ENCODE results near the gene IGSF22.

Gene IGSF22

GRCh38 chr11:18726040-18726439, at the start of gene IGSF22:
Gene IGSF22, minus strand, starts transcription at chr11:18726188. Its CDS starts 1,952 bp downstream, at chr11:18724236.
- no peak for DNase-seq (ENCODE audit: low read depth in 2 of 2)

- DNase-seq (ENCODE audit: low read depth in 2 of 2): no peak
These were observed 48.8 kb upstream of the IGSF22 start for GRCh38 chr11:18774801-18775200.

GRCh38 chr11:18773681-18774080, 47.7 kb upstream of the IGSF22 start:
- no peak for DNase-seq (ENCODE audit: low read depth in 2 of 2)

- DNase-seq (ENCODE audit: low read depth in 2 of 2): no peak
These were observed 47.1 kb upstream of the IGSF22 start for GRCh38 chr11:18773104-18773503.

- DNase-seq (ENCODE audit: low read depth in 2 of 2): no peak
These were observed 46.2 kb upstream of the IGSF22 start for GRCh38 chr11:18772211-18772610.

- DNase-seq (ENCODE audit: low read depth in 2 of 2): no peak
These were observed 45.5 kb upstream of the IGSF22 start for GRCh38 chr11:18771266-18772035.

GRCh38 chr11:18770479-18771125, 44.6 kb upstream of the IGSF22 start:
- DNase-seq (ENCODE audit: low read depth in 2 of 2): no peak

- DNase-seq (ENCODE audit: low read depth in 2 of 2): no peak
These were observed 43.9 kb upstream of the IGSF22 start for GRCh38 chr11:18769802-18770456.

- no peak for DNase-seq (ENCODE audit: low read depth in 2 of 2)
These were observed 43.0 kb upstream of the IGSF22 start for GRCh38 chr11:18768978-18769377.

- no peak for DNase-seq (ENCODE audit: low read depth in 2 of 2)
These were observed 42.5 kb upstream of the IGSF22 start for GRCh38 chr11:18768472-18768901.

- no peak for DNase-seq (ENCODE audit: low read depth in 2 of 2)
These were observed 40.0 kb upstream of the IGSF22 start for GRCh38 chr11:18766015-18766414.

GRCh38 chr11:18765554-18765953, 39.6 kb upstream of the IGSF22 start:
- no peak for DNase-seq (ENCODE audit: low read depth in 2 of 2)

- no peak for DNase-seq (ENCODE audit: low read depth in 2 of 2)
These were observed 35.8 kb upstream of the IGSF22 start for GRCh38 chr11:18761741-18762140.

- DNase-seq (ENCODE audit: low read depth in 2 of 2): no peak
These were observed 35.2 kb upstream of the IGSF22 start for GRCh38 chr11:18761144-18761543.

- DNase-seq (ENCODE audit: low read depth in 2 of 2): no peak
These were observed 31.8 kb upstream of the IGSF22 start for GRCh38 chr11:18757811-18758210.

GRCh38 chr11:18756889-18757288, 30.9 kb upstream of the IGSF22 start:
- DNase-seq (ENCODE audit: low read depth in 2 of 2): no peak

GRCh38 chr11:18754308-18754707, 28.3 kb upstream of the IGSF22 start:
- no peak for DNase-seq (ENCODE audit: low read depth in 2 of 2)

GRCh38 chr11:18752502-18752901, 26.5 kb upstream of the IGSF22 start:
- DNase-seq (ENCODE audit: low read depth in 2 of 2): no peak

GRCh38 chr11:18750944-18751343, 25.0 kb upstream of the IGSF22 start:
- no peak for DNase-seq (ENCODE audit: low read depth in 2 of 2)

GRCh38 chr11:18749681-18750319, 23.8 kb upstream of the IGSF22 start:
- DNase-seq (ENCODE audit: low read depth in 2 of 2): no peak

GRCh38 chr11:18748766-18749365, 22.9 kb upstream of the IGSF22 start:
- DNase-seq (ENCODE audit: low read depth in 2 of 2): no peak

- DNase-seq (ENCODE audit: low read depth in 2 of 2): no peak
These were observed 19.3 kb upstream of the IGSF22 start for GRCh38 chr11:18745251-18745650.

Measured in activated CD4-positive, alpha-beta T cell treated with anti-CD3 and anti-CD28 coated beads for 24 hours (primary cell).